Uterus (tissue), 2 donors: ENCODE data around the gene PPM1M.

Experiments used
- CTCF ChIP-seq, 4 experiments: fragments of 200-600 bp in 2 of 4; fragments of 450-650 bp in 2 of 4; sonication (generic) in 2 of 4; IDR thresholded peaks; one replicate each; pipeline ENCODE4 v1.5.1; 2016 to 2019; ENCODE audit warnings: antibody characterized with exemption in 4 of 4, mild to moderate bottlenecking in 2 of 4, moderate library complexity in 1 of 4
- POLR2A ChIP-seq, 2 donors: fragments of 450-650 bp; IDR thresholded peaks; one replicate each; pipeline ENCODE4 v1.6.1; 2016; ENCODE audit warnings: antibody characterized with exemption in 2 of 2, mild to moderate bottlenecking in 1 of 2, moderate library complexity in 1 of 2

GRCh38 chr3:52268036-52268435 is 22.5 kb downstream of the PPM1M start:
- TF ChIP-seq CTCF (IDR thresholded peaks at IDR 0.05) (no peak), POLR2A (IDR thresholded peaks at IDR 0.05) (no peak)
